NAMALWA (cell line): ENCODE measurements around the gene RANBP1.

ENCODE experiments used
- DNase-seq: peaks from one replicate; pipeline ENCODE4 v3.0.0-alpha.2; 2015; ENCODE audit warnings: low spot score

The RANBP1 gene

DNA sequence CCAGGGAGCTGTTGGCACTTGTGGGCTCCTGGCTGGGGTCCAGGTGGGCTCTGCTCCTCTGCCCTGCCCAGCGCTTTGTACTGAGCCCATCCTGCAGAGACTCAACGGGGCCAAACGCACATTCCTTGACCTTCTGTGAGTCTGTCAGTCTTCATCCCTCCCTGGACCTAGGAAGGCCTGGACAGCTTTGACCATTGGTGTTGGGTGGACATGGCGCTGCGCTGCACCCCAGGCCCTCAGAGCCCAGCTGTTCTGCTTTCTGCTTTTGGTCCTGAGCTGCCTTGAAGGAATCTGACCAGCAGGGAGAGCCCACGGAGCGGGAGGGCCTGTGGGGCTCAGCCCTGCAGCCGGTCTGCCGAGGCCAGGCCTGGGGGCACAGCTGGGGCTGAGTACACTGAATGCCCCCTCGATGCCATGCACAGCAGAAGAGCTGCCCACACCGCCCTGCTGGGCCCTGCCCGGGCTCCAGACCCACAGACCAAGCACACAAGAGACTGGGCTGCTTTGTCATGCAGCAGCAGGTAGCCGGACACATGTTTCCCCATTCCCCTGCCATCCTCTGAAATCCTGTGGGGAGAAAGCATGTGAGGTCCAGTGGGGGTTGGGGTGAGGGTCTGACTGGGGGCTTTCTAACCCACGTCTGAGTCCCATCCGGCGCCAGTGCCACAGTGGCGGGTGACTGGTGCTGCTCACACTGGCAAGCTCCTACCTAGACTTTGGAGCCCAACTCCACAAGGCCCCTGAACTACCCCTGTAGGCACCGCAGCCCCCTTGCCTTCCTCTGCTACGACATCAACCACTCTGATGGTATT lies 59.1 kb downstream of the RANBP1 start:
- DNase-seq, result no peak

- peak; percentile 31 for DNase-seq
Observed at GRCh38 chr22:20175597-20175900, 59.6 kb downstream of the RANBP1 start.

DNA sequence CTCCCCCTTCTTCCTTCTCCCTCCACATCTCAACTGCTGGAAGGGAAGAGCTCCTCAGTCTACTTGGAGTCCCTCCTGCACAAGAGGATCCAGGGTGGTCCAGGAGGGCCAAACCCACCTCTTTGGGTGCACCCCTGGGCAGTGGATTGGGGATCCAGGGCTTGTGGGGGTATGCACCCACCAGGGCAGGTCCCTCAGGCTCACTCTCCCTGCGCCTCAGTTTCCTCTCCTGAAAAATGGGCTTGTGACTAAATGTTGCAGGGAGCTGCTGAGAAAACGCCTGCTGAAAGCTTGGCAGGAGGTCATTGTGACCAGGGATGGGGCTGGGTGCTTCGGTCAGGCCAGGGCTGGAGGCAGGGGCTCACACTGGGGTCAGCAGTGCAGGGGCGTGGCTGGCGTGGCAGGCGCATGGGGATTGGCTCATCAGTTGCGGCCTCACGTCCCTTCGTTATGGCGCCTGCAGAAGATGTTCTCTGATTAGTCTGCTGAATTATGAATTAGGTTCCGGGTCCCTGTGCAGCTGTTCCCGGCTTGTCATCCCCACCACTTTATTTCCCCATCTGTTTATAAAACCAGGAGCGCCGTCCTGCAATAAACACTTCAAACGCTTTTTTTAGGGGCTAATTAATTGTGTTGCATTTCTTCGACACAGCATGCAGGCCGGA lies 60.6 kb downstream of the RANBP1 start:
- no peak for DNase-seq
